Fibroblast of lung (primary cell): ENCODE data around the gene CCDC149. TPM values are rescaled to one million over a fixed set of nuclear protein-coding genes. Genes with fewer than 3 reads are reported as not detected.

Experiments used
- DNase-seq, 2 donors: peaks; one replicate each; pipeline versions ENCODE4 v3.0.0 to v3.0.0-alpha.2; 2010; ENCODE audit warnings: low read depth in 2 of 2
- H2AFZ ChIP-seq: 2 replicates; pipeline ENCODE4 v1.5.1; 2012; ENCODE audit warnings: low read length, control low read depth, inconsistent platforms
- H3K27ac ChIP-seq: 2 replicates; pipeline ENCODE4 v1.5.1; 2011; ENCODE audit warnings: low read length, control low read depth; ENCODE audit not compliant: insufficient read depth
- H3K27me3 ChIP-seq: 2 replicates; pipeline ENCODE4 v1.5.1; 2011; ENCODE audit warnings: mild to moderate bottlenecking, low read length; ENCODE audit not compliant: control insufficient read depth, insufficient read depth
- H3K36me3 ChIP-seq: 2 replicates; pipeline ENCODE4 v1.5.1; 2011; ENCODE audit warnings: low read length; ENCODE audit not compliant: control insufficient read depth, insufficient read depth
- H3K4me1 ChIP-seq: 2 replicates; pipeline ENCODE4 v1.5.1; 2011; ENCODE audit warnings: low read length; ENCODE audit not compliant: control insufficient read depth, insufficient read depth; ENCODE audit errors: extremely low read depth
- H3K4me2 ChIP-seq: 2 replicates; pipeline ENCODE4 v1.5.1; 2011; ENCODE audit warnings: low read length, control low read depth; ENCODE audit not compliant: insufficient read depth; ENCODE audit errors: extremely low read depth
- H3K4me3 ChIP-seq, 4 experiments: fragments of 200-600 bp in 1 of 4; sonication (generic) in 1 of 4; replicated peaks in 1 of 4; 2 replicates each; pipeline ENCODE4 v1.5.1; 2011 to 2016; ENCODE audit warnings: low read length in 4 of 4, low read depth in 3 of 4, mild to moderate bottlenecking in 3 of 4, control low read depth in 2 of 4, inconsistent platforms in 1 of 4, mixed read lengths in 1 of 4; ENCODE audit not compliant: insufficient read depth in 1 of 4; ENCODE audit errors: control extremely low read depth in 1 of 4
- H3K79me2 ChIP-seq: 2 replicates; pipeline ENCODE4 v1.5.1; 2012; ENCODE audit warnings: mild to moderate bottlenecking, low read length, inconsistent platforms; ENCODE audit not compliant: control insufficient read depth, insufficient read depth
- H3K9ac ChIP-seq: 2 replicates; pipeline ENCODE4 v1.5.1; 2011; ENCODE audit warnings: mild to moderate bottlenecking, low read length, control low read depth; ENCODE audit not compliant: insufficient read depth
- H3K9me3 ChIP-seq: 2 replicates; pipeline ENCODE4 v1.5.1; 2012; ENCODE audit warnings: low read depth, low read length; ENCODE audit not compliant: control insufficient read depth, insufficient read depth
- H4K20me1 ChIP-seq: 2 replicates; pipeline ENCODE4 v1.5.1; 2011; ENCODE audit warnings: low read length; ENCODE audit not compliant: control insufficient read depth, insufficient read depth; ENCODE audit errors: extremely low read depth
- EZH2 ChIP-seq: IDR thresholded peaks from 2 replicates; pipeline ENCODE4 v1.5.1; 2012; ENCODE audit warnings: low read length, control low read depth, mild to moderate bottlenecking; ENCODE audit errors: missing control alignments
- polyA plus RNA-seq, 2 donors: library from polyadenylated mRNA; depleted of rRNA in 1 of 2; stranded (reverse) in 1 of 2; unstranded in 1 of 2; fragments of >200 nt; gene quantifications; 2 replicates each; pipeline ENCODE4 v1.2.1, GENCODE V29; 2011 to 2012; ENCODE audit warnings: missing spikeins in 1 of 2
- total RNA-seq: library from RNA; depleted of rRNA; stranded (reverse); fragments of >200 nt; gene quantifications from 2 replicates; pipeline ENCODE4 v1.2.1, GENCODE V29; 2014
- TF ChIP-seq, protein P1 (sequence below), 2 donors: IDR thresholded peaks in 1 of 2; conservative IDR thresholded peaks in 1 of 2; 1 replicate in 1 of 2; 2 replicates in 1 of 2; pipeline ENCODE4 v1.5.1; 2011 to 2012; ENCODE audit warnings: low read length in 2 of 2, control low read depth in 1 of 2, inconsistent platforms in 1 of 2, low read depth in 1 of 2, mild to moderate bottlenecking in 1 of 2

CCDC149 gene
- total and polyA plus RNA-seq, 2 donors (not counting 1 experiment from before 2014, with no cell fraction given): 13.9 to 14.6 TPM

DNA sequence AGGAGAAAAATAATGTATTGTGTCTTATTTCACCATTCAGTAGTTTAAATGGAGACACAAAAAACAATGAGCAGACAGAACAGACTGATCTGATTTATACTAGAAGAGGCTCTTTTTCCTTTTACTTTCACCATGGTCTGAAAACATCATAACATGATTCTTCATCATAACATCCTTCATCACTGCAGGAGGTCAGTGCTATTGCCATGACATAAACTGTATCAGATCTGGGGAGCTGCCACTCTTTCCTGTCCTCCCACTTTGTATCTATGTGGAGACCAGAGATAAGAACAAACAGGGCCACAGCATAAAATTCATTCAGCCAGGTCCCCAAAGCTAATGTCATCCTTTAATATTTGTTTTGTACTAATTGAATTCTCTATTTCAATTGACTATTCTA lies 92.3 kb downstream of the CCDC149 start:
- Histone ChIP-seq H3K79me2 (no peaks in the 10 kb centered on the region), H3K4me2 (no peak overlapping the region), H3K27ac (no peak overlapping the region), H3K36me3 (peaks cover 1% of the 10 kb centered on the region), H3K4me1 (no peaks in the 10 kb centered on the region), H4K20me1 (no peaks in the 10 kb centered on the region), H3K9ac (no peak overlapping the region), H3K27me3 (no peaks in the 10 kb centered on the region), H3K9me3 (no peaks in the 10 kb centered on the region), H2AFZ (no peak overlapping the region), H3K4me3 (no peak overlapping the region)
- DNase-seq: no peak
- TF ChIP-seq, protein P1, sequence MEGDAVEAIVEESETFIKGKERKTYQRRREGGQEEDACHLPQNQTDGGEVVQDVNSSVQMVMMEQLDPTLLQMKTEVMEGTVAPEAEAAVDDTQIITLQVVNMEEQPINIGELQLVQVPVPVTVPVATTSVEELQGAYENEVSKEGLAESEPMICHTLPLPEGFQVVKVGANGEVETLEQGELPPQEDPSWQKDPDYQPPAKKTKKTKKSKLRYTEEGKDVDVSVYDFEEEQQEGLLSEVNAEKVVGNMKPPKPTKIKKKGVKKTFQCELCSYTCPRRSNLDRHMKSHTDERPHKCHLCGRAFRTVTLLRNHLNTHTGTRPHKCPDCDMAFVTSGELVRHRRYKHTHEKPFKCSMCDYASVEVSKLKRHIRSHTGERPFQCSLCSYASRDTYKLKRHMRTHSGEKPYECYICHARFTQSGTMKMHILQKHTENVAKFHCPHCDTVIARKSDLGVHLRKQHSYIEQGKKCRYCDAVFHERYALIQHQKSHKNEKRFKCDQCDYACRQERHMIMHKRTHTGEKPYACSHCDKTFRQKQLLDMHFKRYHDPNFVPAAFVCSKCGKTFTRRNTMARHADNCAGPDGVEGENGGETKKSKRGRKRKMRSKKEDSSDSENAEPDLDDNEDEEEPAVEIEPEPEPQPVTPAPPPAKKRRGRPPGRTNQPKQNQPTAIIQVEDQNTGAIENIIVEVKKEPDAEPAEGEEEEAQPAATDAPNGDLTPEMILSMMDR (conservative IDR thresholded peaks at IDR 0.05 in 1 of 2, IDR thresholded peaks at IDR 0.05 in 1 of 2; ENCODE audit: low read depth in 1 of 2, low read length in 2 of 2): no peak
- TF ChIP-seq EZH2: no peak

DNA sequence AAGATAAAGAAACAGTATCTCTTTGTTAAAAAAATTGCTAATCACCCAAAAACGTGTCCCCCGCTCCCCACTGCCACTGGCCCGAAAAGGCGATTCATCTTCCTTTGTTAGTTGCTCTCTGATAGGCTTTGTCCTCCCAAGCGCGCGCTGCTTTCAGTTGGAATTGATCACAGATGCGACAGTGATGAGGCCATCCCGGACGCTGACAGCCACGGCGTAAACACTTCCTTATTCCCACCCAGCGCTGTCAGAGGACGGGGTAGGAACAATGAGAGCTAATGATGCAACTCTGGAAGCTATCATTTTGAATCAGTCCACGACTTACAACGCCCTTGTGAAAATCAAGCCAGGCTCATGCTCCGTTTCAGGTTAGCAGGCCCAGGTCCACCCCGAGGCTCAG lies 96.0 kb downstream of the CCDC149 start:
- no peak overlapping the region for H3K4me3 ChIP-seq
- H3K79me2 ChIP-seq: no peaks in the 10 kb centered on the region
- no peak overlapping the region for H3K4me2 ChIP-seq
- no peak overlapping the region for H2AFZ ChIP-seq
- H3K36me3 ChIP-seq: peaks cover 1% of the 10 kb centered on the region
- H4K20me1 ChIP-seq: no peaks in the 10 kb centered on the region
- no peaks in the 10 kb centered on the region for H3K4me1 ChIP-seq
- no peaks in the 10 kb centered on the region for H3K27me3 ChIP-seq
- no peak overlapping the region for H3K27ac ChIP-seq
- no peaks in the 10 kb centered on the region for H3K9me3 ChIP-seq
- H3K9ac ChIP-seq: no peak overlapping the region
- DNase-seq: peak in 1 of 2 donors; percentile 14
- no peak for TF ChIP-seq EZH2
- TF ChIP-seq, protein P1 (conservative IDR thresholded peaks at IDR 0.05 in 1 of 2, IDR thresholded peaks at IDR 0.05 in 1 of 2; ENCODE audit: low read depth in 1 of 2, low read length in 2 of 2): no peak

DNA sequence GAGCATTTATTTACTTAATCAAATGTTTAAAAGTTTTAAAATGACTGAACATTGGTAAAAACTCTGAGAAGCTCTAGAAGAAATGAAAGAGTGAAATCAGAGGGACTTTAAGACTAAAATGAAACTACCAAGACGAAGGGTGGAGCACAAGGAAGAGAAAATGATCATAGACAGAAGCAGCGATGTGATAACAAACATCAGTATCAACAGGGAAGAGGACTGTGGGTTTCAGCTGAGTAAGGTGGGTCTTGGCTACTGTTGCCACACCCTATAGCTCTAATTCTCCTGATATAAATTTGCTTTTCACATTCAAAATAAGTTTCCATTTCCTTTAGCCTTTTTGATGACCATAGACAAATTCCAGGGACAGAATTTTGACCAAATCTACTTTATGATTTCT lies 99.1 kb downstream of the CCDC149 start:
- H3K27ac ChIP-seq: no peak overlapping the region
- H3K9ac ChIP-seq: no peak overlapping the region
- H3K36me3 ChIP-seq: no peaks in the 10 kb centered on the region
- H3K27me3 ChIP-seq: no peaks in the 10 kb centered on the region
- H3K9me3 ChIP-seq: no peaks in the 10 kb centered on the region
- no peaks in the 10 kb centered on the region for H4K20me1 ChIP-seq
- no peak for TF ChIP-seq EZH2
- TF ChIP-seq, protein P1 (conservative IDR thresholded peaks at IDR 0.05 in 1 of 2, IDR thresholded peaks at IDR 0.05 in 1 of 2; ENCODE audit: low read depth in 1 of 2, low read length in 2 of 2): no peak
- H3K79me2 ChIP-seq: no peaks in the 10 kb centered on the region
- H3K4me1 ChIP-seq: peaks cover 7% of the 10 kb centered on the region
- no peak overlapping the region for H3K4me3 ChIP-seq
- H3K4me2 ChIP-seq: no peak overlapping the region
- H2AFZ ChIP-seq: no peak overlapping the region
- no peak for DNase-seq
